Mesendoderm (in vitro differentiated cells): ENCODE measurements around the gene AFF2.

Experiments
- DNase-seq: peaks from one replicate; pipeline ENCODE4 v3.0.0; 2013
- H2AK5ac ChIP-seq: 2 replicates; pipeline ENCODE4 v1.6.1; 2013; ENCODE audit warnings: low read length, inconsistent platforms
- H2BK120ac ChIP-seq: 2 replicates; pipeline ENCODE4 v1.6.1; 2013; ENCODE audit warnings: low read depth, mild to moderate bottlenecking, low read length, moderate library complexity, mixed read lengths
- H2BK15ac ChIP-seq: replicated peaks from 2 replicates; pipeline ENCODE4 v1.6.1; 2013; ENCODE audit warnings: low read depth, mild to moderate bottlenecking, moderate library complexity
- H2BK5ac ChIP-seq: 2 replicates; pipeline ENCODE4 v1.6.1; 2013; ENCODE audit warnings: low read length, inconsistent platforms
- H3K18ac ChIP-seq: 2 replicates; pipeline ENCODE4 v1.6.1; 2013; ENCODE audit warnings: mild to moderate bottlenecking, low read length, mixed read lengths
- H3K23ac ChIP-seq: one replicate; pipeline ENCODE4 v1.6.1; 2013; ENCODE audit warnings: low read length
- H3K27ac ChIP-seq: 2 replicates; pipeline ENCODE4 v1.5.1; 2013; ENCODE audit warnings: low read depth, mild to moderate bottlenecking, inconsistent platforms, low read length, moderate library complexity
- H3K27me3 ChIP-seq: 2 replicates; pipeline ENCODE4 v1.6.1; 2013; ENCODE audit warnings: low read length, control low read depth, mild to moderate bottlenecking, inconsistent platforms; ENCODE audit not compliant: insufficient read depth, poor library complexity
- H3K36me3 ChIP-seq: 2 replicates; pipeline ENCODE4 v1.6.1; 2013; ENCODE audit warnings: low read length, inconsistent platforms; ENCODE audit not compliant: control insufficient read depth, insufficient read depth
- H3K4ac ChIP-seq: one replicate; pipeline ENCODE4 v1.6.1; 2013; ENCODE audit warnings: low read depth, mild to moderate bottlenecking, low read length, moderate library complexity
- H3K4me1 ChIP-seq: 2 replicates; pipeline ENCODE4 v1.6.1; 2013; ENCODE audit warnings: low read depth, low read length, inconsistent platforms; ENCODE audit not compliant: control insufficient read depth
- H3K4me2 ChIP-seq: 2 replicates; pipeline ENCODE4 v1.6.1; 2013; ENCODE audit warnings: low read length
- H3K4me3 ChIP-seq: 2 replicates; pipeline ENCODE4 v1.5.1; 2013; ENCODE audit warnings: mild to moderate bottlenecking, low read length
- H3K56ac ChIP-seq: one replicate; pipeline ENCODE4 v1.6.1; 2013; ENCODE audit warnings: low read length
- H3K79me1 ChIP-seq: 2 replicates; pipeline ENCODE4 v1.6.1; 2013; ENCODE audit warnings: low read length, inconsistent platforms
- H3K79me2 ChIP-seq: 2 replicates; pipeline ENCODE4 v1.6.1; 2013; ENCODE audit warnings: mild to moderate bottlenecking, low read length; ENCODE audit not compliant: control insufficient read depth, insufficient read depth
- H3K9ac ChIP-seq: 2 replicates; pipeline ENCODE4 v1.6.1; 2013; ENCODE audit warnings: low read length, inconsistent platforms
- H4K5ac ChIP-seq: one replicate; pipeline ENCODE4 v1.6.1; 2013; ENCODE audit warnings: low read length
- H4K8ac ChIP-seq: one replicate; pipeline ENCODE4 v1.6.1; 2013; ENCODE audit warnings: low read depth, mild to moderate bottlenecking, control low read depth, low read length, moderate library complexity
- WGBS: extraction: QIAGEN DNeasy Blood & Tissue Kit; methylation state at CpG from one replicate; pipeline ENCODE4 v1.1.7; 2013; ENCODE audit warnings: low lambda C conversion rate, missing lambda C conversion rate; ENCODE audit not compliant: insufficient coverage; ENCODE audit errors: extremely low coverage; 5-methylcytosine and 5-hydroxymethylcytosine counted together

The AFF2 gene

GRCh38 chrX:148763896-148764295, 263.5 kb downstream of the AFF2 start:
- no CpG with 5 or more reads among the region's 2 CpGs for WGBS
- H3K27me3 ChIP-seq, result no peaks in the 10 kb centered on the region
- H3K4me2 ChIP-seq, result no peak overlapping the region
- no peak overlapping the region for H2AK5ac ChIP-seq
- H3K79me1 ChIP-seq, result no peaks in the 10 kb centered on the region
- H4K5ac ChIP-seq, result no peak overlapping the region
- no peak overlapping the region for H3K56ac ChIP-seq
- DNase-seq, result no peak
- H3K4ac ChIP-seq, result no peak overlapping the region
- no peaks in the 10 kb centered on the region for H3K79me2 ChIP-seq
- no peak overlapping the region for H3K9ac ChIP-seq
- no peak overlapping the region for H3K4me3 ChIP-seq
- H3K23ac ChIP-seq, result no peak overlapping the region
- no peak overlapping the region for H2BK15ac ChIP-seq
- H2BK5ac ChIP-seq, result no peak overlapping the region
- H4K8ac ChIP-seq, result no peak overlapping the region
- no peaks in the 10 kb centered on the region for H3K36me3 ChIP-seq
- H3K27ac ChIP-seq, result no peak overlapping the region
- H3K4me1 ChIP-seq, result no peaks in the 10 kb centered on the region
- no peak overlapping the region for H2BK120ac ChIP-seq
- H3K18ac ChIP-seq, result no peak overlapping the region

- Histone ChIP-seq H4K8ac (no peak overlapping the region), H3K4me2 (no peak overlapping the region), H2BK120ac (no peak overlapping the region), H3K9ac (no peak overlapping the region), H2BK5ac (no peak overlapping the region), H3K18ac (no peak overlapping the region), H2AK5ac (no peak overlapping the region), H3K79me2 (no peaks in the 10 kb centered on the region), H3K27me3 (no peaks in the 10 kb centered on the region), H3K27ac (no peak overlapping the region), H3K4me1 (no peaks in the 10 kb centered on the region), H4K5ac (no peak overlapping the region), H3K79me1 (no peaks in the 10 kb centered on the region), H3K36me3 (no peaks in the 10 kb centered on the region), H3K56ac (no peak overlapping the region), H3K4ac (no peak overlapping the region), H2BK15ac (no peak overlapping the region), H3K4me3 (no peak overlapping the region), H3K23ac (no peak overlapping the region)
- DNase-seq, result peak; percentile 8
- WGBS, result no CpG with 5 or more reads among the region's 3 CpGs
These were observed 267.9 kb downstream of the AFF2 start for GRCh38 chrX:148768296-148768695.

GRCh38 chrX:148771440-148771839, 271.0 kb downstream of the AFF2 start:
- Histone ChIP-seq H2BK120ac (no peak overlapping the region), H3K4me2 (no peak overlapping the region), H4K5ac (no peak overlapping the region), H3K9ac (no peak overlapping the region), H3K4me1 (no peaks in the 10 kb centered on the region), H3K56ac (no peak overlapping the region), H3K79me1 (no peaks in the 10 kb centered on the region), H2BK5ac (no peak overlapping the region), H3K18ac (no peak overlapping the region), H3K23ac (no peak overlapping the region), H3K27ac (no peak overlapping the region), H3K79me2 (no peaks in the 10 kb centered on the region), H3K27me3 (no peaks in the 10 kb centered on the region), H2BK15ac (no peak overlapping the region), H3K4ac (no peak overlapping the region), H4K8ac (no peak overlapping the region), H3K4me3 (no peak overlapping the region), H3K36me3 (no peaks in the 10 kb centered on the region), H2AK5ac (no peak overlapping the region)
- DNase-seq, result no peak

- Histone ChIP-seq H3K4me3 (no peak overlapping the region), H3K4me1 (no peaks in the 10 kb centered on the region), H3K27ac (no peak overlapping the region), H4K8ac (no peak overlapping the region), H3K56ac (no peak overlapping the region), H3K18ac (no peak overlapping the region), H3K27me3 (no peaks in the 10 kb centered on the region), H3K36me3 (no peaks in the 10 kb centered on the region), H2BK120ac (no peak overlapping the region), H3K4me2 (no peak overlapping the region), H3K79me1 (no peaks in the 10 kb centered on the region), H2BK15ac (no peak overlapping the region), H2AK5ac (no peak overlapping the region), H3K79me2 (no peaks in the 10 kb centered on the region), H4K5ac (no peak overlapping the region), H2BK5ac (no peak overlapping the region), H3K23ac (no peak overlapping the region), H3K9ac (no peak overlapping the region), H3K4ac (no peak overlapping the region)
- no CpG with 5 or more reads among the region's 4 CpGs for WGBS
- DNase-seq, result no peak
These were observed 273.9 kb downstream of the AFF2 start for GRCh38 chrX:148774276-148774675.

GRCh38 chrX:148784137-148784536, 283.7 kb downstream of the AFF2 start:
- no peak overlapping the region for H3K9ac ChIP-seq
- no peak overlapping the region for H3K4ac ChIP-seq
- H2BK120ac ChIP-seq, result no peak overlapping the region
- no peak overlapping the region for H3K18ac ChIP-seq
- no peak overlapping the region for H4K8ac ChIP-seq
- H3K4me3 ChIP-seq, result no peak overlapping the region
- no peaks in the 10 kb centered on the region for H3K4me1 ChIP-seq
- H3K56ac ChIP-seq, result no peak overlapping the region
- H2BK15ac ChIP-seq, result no peak overlapping the region
- H2BK5ac ChIP-seq, result no peak overlapping the region
- no peaks in the 10 kb centered on the region for H3K79me1 ChIP-seq
- H3K79me2 ChIP-seq, result no peaks in the 10 kb centered on the region
- H4K5ac ChIP-seq, result no peak overlapping the region
- DNase-seq, result no peak
- no CpG with 5 or more reads among the region's 2 CpGs for WGBS
- no peaks in the 10 kb centered on the region for H3K27me3 ChIP-seq
- no peak overlapping the region for H3K27ac ChIP-seq
- no peak overlapping the region for H3K23ac ChIP-seq
- no peaks in the 10 kb centered on the region for H3K36me3 ChIP-seq
- no peak overlapping the region for H2AK5ac ChIP-seq
- H3K4me2 ChIP-seq, result no peak overlapping the region

GRCh38 chrX:148784856-148785255, 284.4 kb downstream of the AFF2 start:
- no peaks in the 10 kb centered on the region for H3K4me1 ChIP-seq
- DNase-seq, result no peak
- H4K5ac ChIP-seq, result no peak overlapping the region

More at GRCh38 chrX:148784856-148785255, 284.4 kb downstream of the AFF2 start:
- H3K23ac ChIP-seq, result no peak overlapping the region
- no peaks in the 10 kb centered on the region for H3K79me2 ChIP-seq
- no peak overlapping the region for H3K56ac ChIP-seq
- no peak overlapping the region for H3K4me3 ChIP-seq
- no peak overlapping the region for H3K27ac ChIP-seq
- no peak overlapping the region for H3K4me2 ChIP-seq
- no peaks in the 10 kb centered on the region for H3K36me3 ChIP-seq
- H2AK5ac ChIP-seq, result no peak overlapping the region
- H2BK15ac ChIP-seq, result no peak overlapping the region
- no peaks in the 10 kb centered on the region for H3K27me3 ChIP-seq
- H2BK120ac ChIP-seq, result no peak overlapping the region
- H3K18ac ChIP-seq, result no peak overlapping the region
- no peaks in the 10 kb centered on the region for H3K79me1 ChIP-seq
- H4K8ac ChIP-seq, result no peak overlapping the region
- no peak overlapping the region for H3K4ac ChIP-seq
- no peak overlapping the region for H3K9ac ChIP-seq
- WGBS, result no CpG with 5 or more reads among the region's 9 CpGs
- H2BK5ac ChIP-seq, result no peak overlapping the region
